Mesenchymal stem cell (in vitro differentiated cells and primary cell): Measurements from ENCODE around the gene DYNC1LI1.

Source experiments
- DNase-seq: peaks from one replicate; pipeline ENCODE4 v3.0.0-alpha.2; 2013
- H2AFZ ChIP-seq: one replicate; pipeline ENCODE4 v1.6.1; 2013; ENCODE audit warnings: low read depth, mild to moderate bottlenecking, control low read depth, inconsistent platforms, low read length, moderate library complexity
- H2AK5ac ChIP-seq: 2 replicates; pipeline ENCODE4 v1.6.1; 2013; ENCODE audit warnings: low read length, moderate library complexity, mild to moderate bottlenecking, inconsistent platforms; ENCODE audit not compliant: severe bottlenecking
- H2BK120ac ChIP-seq: one replicate; pipeline ENCODE4 v1.6.1; 2013; ENCODE audit warnings: low read depth, mild to moderate bottlenecking, inconsistent platforms, low read length, moderate library complexity
- H2BK12ac ChIP-seq, 2 experiments: one replicate each; pipeline ENCODE4 v1.6.1; 2013; ENCODE audit warnings: inconsistent platforms in 2 of 2, low read length in 2 of 2, mild to moderate bottlenecking in 2 of 2, moderate library complexity in 2 of 2, control low read depth in 1 of 2
- H2BK15ac ChIP-seq: one replicate; pipeline ENCODE4 v1.6.1; 2013; ENCODE audit warnings: mild to moderate bottlenecking, low read depth, inconsistent platforms; ENCODE audit not compliant: poor library complexity, severe bottlenecking
- H2BK5ac ChIP-seq: 2 replicates; pipeline ENCODE4 v1.6.1; 2013; ENCODE audit warnings: low read depth, mild to moderate bottlenecking, low read length, control low read depth, inconsistent platforms; ENCODE audit not compliant: poor library complexity, severe bottlenecking
- H3K14ac ChIP-seq, 2 experiments: one replicate each; pipeline ENCODE4 v1.6.1; 2013; ENCODE audit warnings: inconsistent platforms in 2 of 2, low read length in 2 of 2, control low read depth in 1 of 2, mild to moderate bottlenecking in 1 of 2, moderate library complexity in 1 of 2
- H3K18ac ChIP-seq, 2 experiments: one replicate each; pipeline ENCODE4 v1.6.1; 2013; ENCODE audit warnings: inconsistent platforms in 2 of 2, low read length in 2 of 2, control low read depth in 1 of 2, low read depth in 1 of 2, mild to moderate bottlenecking in 1 of 2
- H3K23ac ChIP-seq, 2 experiments: one replicate each; pipeline ENCODE4 v1.6.1; 2013; ENCODE audit warnings: inconsistent platforms in 2 of 2, low read length in 2 of 2, mild to moderate bottlenecking in 2 of 2, moderate library complexity in 2 of 2, control low read depth in 1 of 2
- H3K27ac ChIP-seq: 2 replicates; pipeline ENCODE4 v1.5.1; 2013; ENCODE audit warnings: mild to moderate bottlenecking, moderate library complexity, low read length, control low read depth, inconsistent platforms; ENCODE audit not compliant: poor library complexity, severe bottlenecking
- H3K27me3 ChIP-seq, 2 experiments: 2 replicates each; pipeline versions ENCODE4 v1.6.1 to v1.7.0; 2013; ENCODE audit warnings: low read length in 2 of 2, mild to moderate bottlenecking in 2 of 2, moderate library complexity in 2 of 2, control low read depth in 1 of 2, inconsistent platforms in 1 of 2; ENCODE audit not compliant: control insufficient read depth in 1 of 2, insufficient read depth in 1 of 2
- H3K36me3 ChIP-seq, 2 experiments: 2 replicates each; pipeline versions ENCODE4 v1.6.1 to v1.7.0; 2013; ENCODE audit warnings: low read length in 2 of 2, control low read depth in 1 of 2, inconsistent platforms in 1 of 2, low read depth in 1 of 2, mild to moderate bottlenecking in 1 of 2; ENCODE audit not compliant: insufficient read depth in 2 of 2, control insufficient read depth in 1 of 2
- H3K4ac ChIP-seq, 2 experiments: one replicate each; pipeline ENCODE4 v1.6.1; 2013; ENCODE audit warnings: inconsistent platforms in 2 of 2, low read length in 2 of 2, mild to moderate bottlenecking in 2 of 2, moderate library complexity in 2 of 2, control low read depth in 1 of 2, low read depth in 1 of 2
- H3K4me1 ChIP-seq: 2 replicates; pipeline ENCODE4 v1.6.1; 2013; ENCODE audit warnings: low read depth, low read length, control low read depth; ENCODE audit not compliant: control insufficient read depth, insufficient read depth
- H3K4me2 ChIP-seq: 2 replicates; pipeline ENCODE4 v1.6.1; 2013; ENCODE audit warnings: low read length, mild to moderate bottlenecking, inconsistent platforms; ENCODE audit not compliant: poor library complexity, severe bottlenecking
- H3K4me3 ChIP-seq, 2 experiments: 2 replicates each; pipeline versions ENCODE4 v1.5.1 to v1.7.0; 2013; ENCODE audit warnings: low read length in 2 of 2, mild to moderate bottlenecking in 2 of 2, control low read depth in 1 of 2, low read depth in 1 of 2; ENCODE audit not compliant: insufficient read depth in 1 of 2
- H3K79me1 ChIP-seq: replicated peaks from 2 replicates; pipeline ENCODE4 v1.6.1; 2013; ENCODE audit warnings: mild to moderate bottlenecking, control low read depth, low read length, inconsistent platforms; ENCODE audit not compliant: poor library complexity, severe bottlenecking
- H3K9ac ChIP-seq: 2 replicates; pipeline ENCODE4 v1.7.0; 2013; ENCODE audit warnings: mild to moderate bottlenecking, low read length, moderate library complexity
- H3K9me3 ChIP-seq: 2 replicates; pipeline ENCODE4 v1.7.0; 2013; ENCODE audit warnings: mild to moderate bottlenecking, low read length; ENCODE audit not compliant: control insufficient read depth
- H4K8ac ChIP-seq: one replicate; pipeline ENCODE4 v1.6.1; 2013; ENCODE audit warnings: inconsistent platforms, mild to moderate bottlenecking, low read length, moderate library complexity
- H4K91ac ChIP-seq: one replicate; pipeline ENCODE4 v1.6.1; 2013; ENCODE audit warnings: mild to moderate bottlenecking, low read length, inconsistent platforms
- WGBS: methylation state at CpG from one replicate; pipeline ENCODE4 v1.1.7; 2013; ENCODE audit warnings: mixed read lengths; 5-methylcytosine and 5-hydroxymethylcytosine counted together

The DYNC1LI1 gene

GRCh38 chr3:32500880-32501782, 69.5 kb downstream of the DYNC1LI1 start:
- Histone ChIP-seq H3K27ac (no peak overlapping the region), H3K36me3 (peaks cover 0 to 11% of the 10 kb centered on the region in 2 experiments), H2BK15ac (peak overlapping the region; percentile 48), H3K4me3 (peak overlapping the region in 1 of 2 experiments; percentile 85), H3K23ac (no peak overlapping the region), H4K91ac (no peak overlapping the region), H3K18ac (peak overlapping the region in 1 of 2 experiments; percentile 24), H3K4me1 (peaks cover 5% of the 10 kb centered on the region), H4K8ac (no peak overlapping the region), H3K9me3 (no peaks in the 10 kb centered on the region), H2AFZ (no peak overlapping the region), H3K4ac (peak overlapping the region in 1 of 2 experiments; percentile 26), H2AK5ac (no peak overlapping the region), H3K27me3 (no peaks in the 10 kb centered on the region), H3K14ac (no peak overlapping the region), H2BK5ac (no peak overlapping the region), H3K4me2 (peak overlapping the region; percentile 79), H3K79me1 (peaks cover 10% of the 10 kb centered on the region), H2BK12ac (no peak overlapping the region), H3K9ac (peak overlapping the region; percentile 88), H2BK120ac (peak overlapping the region; percentile 19)
- peak; percentile 34 for DNase-seq
- 77% methylated on average over 21 of the region's 25 CpGs for WGBS

DNA sequence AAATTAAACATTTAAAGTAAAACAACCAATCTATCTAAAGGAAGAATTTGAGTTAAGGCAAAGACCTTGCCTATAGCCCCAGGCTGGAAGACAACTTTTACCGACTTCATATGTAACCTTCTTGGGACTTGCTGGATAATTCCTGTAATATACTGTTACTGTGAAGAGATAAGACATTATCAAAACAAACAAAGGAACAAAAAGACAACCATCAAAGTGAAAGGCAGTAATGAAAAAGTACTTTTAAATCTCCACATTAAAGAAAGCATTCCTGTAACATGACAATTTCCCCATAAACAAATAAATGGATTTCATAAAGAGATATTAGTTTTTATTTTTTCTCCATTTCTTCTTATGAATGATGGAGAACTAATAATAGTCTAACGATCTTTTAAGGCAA, 70.4 kb downstream of the DYNC1LI1 start:
- Histone ChIP-seq H3K4ac (no peak overlapping the region), H4K91ac (no peak overlapping the region), H3K18ac (no peak overlapping the region), H2AK5ac (no peak overlapping the region), H3K27me3 (no peaks in the 10 kb centered on the region), H3K23ac (no peak overlapping the region), H3K4me2 (no peak overlapping the region), H3K4me3 (peak overlapping the region in 1 of 2 experiments; percentile 85), H2BK12ac (no peak overlapping the region), H3K27ac (no peak overlapping the region), H2BK120ac (no peak overlapping the region), H3K9me3 (no peaks in the 10 kb centered on the region), H2BK5ac (no peak overlapping the region), H4K8ac (no peak overlapping the region), H3K4me1 (peaks cover 5% of the 10 kb centered on the region), H3K36me3 (peaks cover 0 to 11% of the 10 kb centered on the region in 2 experiments), H3K14ac (no peak overlapping the region), H2BK15ac (no peak overlapping the region), H2AFZ (no peak overlapping the region), H3K9ac (peak overlapping the region; percentile 88), H3K79me1 (peaks cover 10% of the 10 kb centered on the region)
- no CpG with 5 or more reads among the region's 2 CpGs for WGBS
- DNase-seq: no peak

GRCh38 chr3:32499585-32499984, 71.1 kb downstream of the DYNC1LI1 start:
- Histone ChIP-seq H3K4me2 (no peak overlapping the region), H3K9ac (no peak overlapping the region), H3K4me3 (no peak overlapping the region), H3K79me1 (peaks cover 10% of the 10 kb centered on the region), H3K4me1 (peaks cover 5% of the 10 kb centered on the region), H3K18ac (no peak overlapping the region), H2BK12ac (no peak overlapping the region), H3K27me3 (no peaks in the 10 kb centered on the region), H2AFZ (no peak overlapping the region), H3K27ac (no peak overlapping the region), H4K91ac (no peak overlapping the region), H3K36me3 (peaks cover 0 to 11% of the 10 kb centered on the region in 2 experiments), H3K14ac (no peak overlapping the region), H2BK5ac (no peak overlapping the region), H2AK5ac (no peak overlapping the region), H3K9me3 (no peaks in the 10 kb centered on the region), H3K4ac (no peak overlapping the region), H4K8ac (no peak overlapping the region), H2BK15ac (no peak overlapping the region), H3K23ac (no peak overlapping the region), H2BK120ac (no peak overlapping the region)
- WGBS: 100% methylated on average over 1 of the region's 2 CpGs
- DNase-seq: no peak

GRCh38 chr3:32498992-32499391, 71.7 kb downstream of the DYNC1LI1 start:
- H3K14ac ChIP-seq: no peak overlapping the region
- no peak overlapping the region for H2BK5ac ChIP-seq
- no peak overlapping the region for H4K8ac ChIP-seq
- peaks cover 5% of the 10 kb centered on the region for H3K4me1 ChIP-seq
- no peak overlapping the region for H2BK15ac ChIP-seq
- no peak overlapping the region for H3K9ac ChIP-seq
- no peak overlapping the region for H2BK12ac ChIP-seq
- peaks cover 0 to 11% of the 10 kb centered on the region in 2 experiments for H3K36me3 ChIP-seq
- no peak overlapping the region for H2BK120ac ChIP-seq
- H3K23ac ChIP-seq: no peak overlapping the region
- H2AFZ ChIP-seq: no peak overlapping the region
- H3K4me2 ChIP-seq: no peak overlapping the region
- H3K27ac ChIP-seq: no peak overlapping the region
- no peak overlapping the region for H3K4ac ChIP-seq
- no peaks in the 10 kb centered on the region for H3K9me3 ChIP-seq
- H2AK5ac ChIP-seq: no peak overlapping the region
- WGBS: 100% methylated on average over 2 of the region's 3 CpGs
- no peaks in the 10 kb centered on the region for H3K27me3 ChIP-seq
- H3K18ac ChIP-seq: no peak overlapping the region
- no peak overlapping the region for H3K4me3 ChIP-seq
- H3K79me1 ChIP-seq: peaks cover 10% of the 10 kb centered on the region
- DNase-seq: no peak
- no peak overlapping the region for H4K91ac ChIP-seq
